HEK293 (cell line): ENCODE results near the gene KLC4.

Experiments
- CTCF ChIA-PET: fragments of 350-600 bp; formaldehyde crosslinking; extraction: SDS; loops from one replicate; lab custom pipeline; 2021; ENCODE audit warnings: antibody characterized with exemption; lab: Yijun Ruan, JAX
- POLR2A ChIA-PET: fragments of 300-600 bp; formaldehyde crosslinking; extraction: SDS; loops from one replicate; lab custom pipeline; 2020; ENCODE audit warnings: antibody characterized with exemption, inconsistent platforms; lab: Yijun Ruan, JAX
- H3K27ac ChIP-seq: fragments of 200-500 bp; sonication (Bioruptor generic); 2 replicates; pipeline ENCODE4 v1.5.1; 2014; ENCODE audit warnings: low read depth, low read length, control low read depth, inconsistent platforms; ENCODE audit errors: extremely low read depth
- H3K36me3 ChIP-seq, 2 experiments: fragments of 200-500 bp in 1 of 2; sonication (Bioruptor generic) in 1 of 2; 1 replicate in 1 of 2; 2 replicates in 1 of 2; pipeline ENCODE4 v1.5.1; 2014 to 2017; ENCODE audit warnings: inconsistent platforms in 2 of 2, low read length in 2 of 2; ENCODE audit not compliant: control insufficient read depth in 2 of 2, insufficient read depth in 1 of 2
- H3K4me1 ChIP-seq: fragments of 200-500 bp; sonication (Bioruptor generic); 2 replicates; pipeline ENCODE4 v1.5.1; 2014; ENCODE audit warnings: mild to moderate bottlenecking, low read length, inconsistent platforms; ENCODE audit not compliant: control insufficient read depth, insufficient read depth
- H3K4me3 ChIP-seq: 2 replicates; pipeline ENCODE4 v1.5.1; 2011; ENCODE audit warnings: low read depth, mild to moderate bottlenecking, control low read depth, low read length, moderate library complexity
- H3K9me3 ChIP-seq: fragments of 200-500 bp; sonication (Bioruptor generic); 2 replicates; pipeline ENCODE4 v1.5.1; 2014; ENCODE audit warnings: low read depth, low read length, inconsistent platforms; ENCODE audit not compliant: control insufficient read depth, insufficient read depth
- KLF17 ChIP-seq: fragments of 450-650 bp; formaldehyde crosslinking; IDR thresholded peaks from 2 replicates; pipeline ENCODE4 v1.5.1; 2016; ENCODE audit warnings: missing biosample characterization, missing genetic modification characterization
- OSR2 ChIP-seq: fragments of 450-650 bp; formaldehyde crosslinking; IDR thresholded peaks from 2 replicates; pipeline ENCODE4 v1.5.1; 2016; ENCODE audit warnings: missing biosample characterization, missing genetic modification characterization
- PRDM6 ChIP-seq: fragments of 450-650 bp; formaldehyde crosslinking; IDR thresholded peaks from 2 replicates; pipeline ENCODE4 v1.5.1; 2017; ENCODE audit warnings: missing biosample characterization, missing genetic modification characterization
- SETDB1 ChIP-seq: IDR thresholded peaks from one replicate; pipeline ENCODE4 v1.6.1; 2017; ENCODE audit warnings: mild to moderate bottlenecking, low read length, moderate library complexity, mixed read lengths; ENCODE audit not compliant: insufficient read length
- SP7 ChIP-seq: fragments of 450-650 bp; formaldehyde crosslinking; IDR thresholded peaks from 2 replicates; pipeline ENCODE4 v1.5.1; 2016; ENCODE audit warnings: missing biosample characterization, missing genetic modification characterization
- ZBTB48 ChIP-seq: fragments of 450-650 bp; formaldehyde crosslinking; IDR thresholded peaks from 2 replicates; pipeline ENCODE4 v1.5.1; 2016; ENCODE audit warnings: missing biosample characterization, missing genetic modification characterization
- ZNF10 ChIP-seq: fragments of 450-650 bp; formaldehyde crosslinking; IDR thresholded peaks from 2 replicates; pipeline ENCODE4 v1.5.1; 2017; ENCODE audit warnings: missing biosample characterization, missing genetic modification characterization
- ZNF157 ChIP-seq: fragments of 450-650 bp; formaldehyde crosslinking; IDR thresholded peaks from 2 replicates; pipeline ENCODE4 v1.5.1; 2016; ENCODE audit warnings: missing biosample characterization, missing genetic modification characterization
- ZNF23 ChIP-seq: fragments of 450-650 bp; formaldehyde crosslinking; IDR thresholded peaks from 2 replicates; pipeline ENCODE4 v1.5.1; 2016; ENCODE audit warnings: missing biosample characterization, missing genetic modification characterization, borderline replicate concordance
- ZNF398 ChIP-seq: fragments of 450-650 bp; formaldehyde crosslinking; IDR thresholded peaks from 2 replicates; pipeline ENCODE4 v1.5.1; 2017; ENCODE audit warnings: missing biosample characterization, missing genetic modification characterization
- ZNF600 ChIP-seq: fragments of 450-650 bp; formaldehyde crosslinking; IDR thresholded peaks from 2 replicates; pipeline ENCODE4 v1.5.1; 2016; ENCODE audit warnings: missing biosample characterization, missing genetic modification characterization
- ZNF624 ChIP-seq: fragments of 450-650 bp; formaldehyde crosslinking; IDR thresholded peaks from 2 replicates; pipeline ENCODE4 v1.5.1; 2017; ENCODE audit warnings: missing biosample characterization, missing genetic modification characterization
- ZNF785 ChIP-seq: fragments of 450-650 bp; formaldehyde crosslinking; IDR thresholded peaks from 2 replicates; pipeline ENCODE4 v1.5.1; 2016; ENCODE audit warnings: missing biosample characterization, missing genetic modification characterization
- ZSCAN4 ChIP-seq: fragments of 450-650 bp; formaldehyde crosslinking; IDR thresholded peaks from 2 replicates; pipeline ENCODE4 v1.5.1; 2017; ENCODE audit warnings: missing biosample characterization, missing genetic modification characterization

Gene KLC4

DNA sequence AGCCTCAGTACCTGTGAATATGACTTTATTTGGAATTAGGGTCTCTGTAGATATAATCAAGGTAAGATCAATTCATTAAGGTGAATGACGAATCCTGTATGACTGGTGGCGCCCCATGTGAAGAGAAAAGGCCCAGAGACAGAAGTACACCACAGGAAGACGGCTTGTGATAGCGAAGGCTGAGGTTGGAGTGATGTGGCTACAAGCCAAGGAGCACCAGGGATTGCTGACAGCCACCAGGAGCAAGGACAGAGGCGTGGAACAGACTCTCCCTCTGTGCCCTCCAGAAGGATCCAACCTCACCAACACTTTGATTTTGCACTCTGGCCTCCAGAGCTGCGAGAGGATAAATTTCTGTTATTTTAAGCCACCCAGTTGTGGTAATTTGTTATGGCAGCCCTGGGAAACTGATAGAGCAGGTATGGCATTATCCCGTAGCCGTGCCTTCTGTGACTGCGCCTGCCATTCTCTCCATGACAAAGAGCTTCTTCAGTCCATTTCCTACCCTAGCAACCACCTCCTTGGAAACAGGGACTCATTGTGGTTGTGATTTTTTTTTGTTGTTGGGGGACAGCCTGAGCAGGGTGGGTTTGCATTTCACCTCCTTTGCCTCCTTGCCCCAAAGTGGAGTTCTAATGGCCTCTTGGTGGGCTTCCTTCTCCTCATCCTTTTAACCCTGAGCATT is 46.2 kb downstream of the KLC4 start:
- Histone ChIP-seq H3K9me3 (no peaks in the 10 kb centered on the region), H3K4me1 (peaks cover 11% of the 10 kb centered on the region), H3K27ac (no peak overlapping the region), H3K36me3 (no peaks in the 10 kb centered on the region), H3K4me3 (no peak overlapping the region)
- POLR2A ChIA-PET, result no interaction called here
- TF ChIP-seq ZNF23 (tag by site-specific recombination), result no peak
- no peak for TF ChIP-seq ZNF785 (tag by site-specific recombination)
- no peak for TF ChIP-seq ZBTB48 (tag by site-specific recombination)
- TF ChIP-seq ZNF600 (tag by site-specific recombination), result peak; percentile 43; the same call in 1 of the 2 replicates
- TF ChIP-seq ZNF398 (tag by site-specific recombination), result no peak
- TF ChIP-seq KLF17 (tag by site-specific recombination), result no peak
- no peak for TF ChIP-seq ZSCAN4 (tag by site-specific recombination)
- TF ChIP-seq, all 188 proteins: peak for 1
- CTCF ChIA-PET, result interaction anchor here (0.6 kb wide), 2 partner anchors 83 to 110 kb away, joined by 3 read pairs; no protein-coding TSS in a partner anchor

DNA sequence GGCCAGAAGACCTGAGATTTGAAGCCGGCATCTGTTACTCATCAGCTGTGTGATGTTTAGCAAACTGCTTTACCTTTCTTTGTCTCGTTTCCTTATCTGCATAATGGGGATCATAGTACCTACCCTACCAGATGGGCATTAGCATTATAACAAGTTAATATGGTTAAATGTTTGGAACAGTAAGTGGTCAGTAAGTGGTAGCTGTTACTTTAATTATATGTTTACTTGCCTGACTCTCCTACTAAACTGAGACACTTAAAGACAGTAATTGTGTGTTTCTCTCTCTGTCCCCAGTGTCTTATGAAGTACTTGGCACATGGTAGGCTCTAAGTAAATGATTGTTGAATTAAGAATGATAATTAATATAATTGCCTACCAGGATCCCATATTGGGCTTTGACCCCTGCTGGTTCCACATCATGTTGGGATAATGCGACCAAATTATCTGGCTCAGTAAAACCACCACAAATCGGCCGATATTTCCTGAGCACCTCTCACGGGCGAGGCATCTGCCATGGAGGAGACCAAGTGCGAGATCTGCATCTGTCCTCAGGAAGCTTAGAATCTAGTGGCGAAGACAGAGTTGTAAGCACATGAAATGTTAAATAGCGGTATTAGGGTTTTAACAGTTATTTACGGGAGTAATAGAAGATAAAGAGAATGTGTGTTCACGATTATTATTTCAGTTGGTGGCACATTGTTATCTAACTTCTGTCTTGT is 48.1 kb downstream of the KLC4 start:
- H3K4me3 ChIP-seq, result no peak overlapping the region
- POLR2A ChIA-PET, result no interaction called here
- no peaks in the 10 kb centered on the region for H3K36me3 ChIP-seq
- CTCF ChIA-PET, result interaction anchor here (0.6 to 1.2 kb wide), 4 partner anchors 16 to 651 kb away, joined by 3 to 6 read pairs (median 4); partner anchors contain the start of genes KLHDC3 and MEA1
- no peaks in the 10 kb centered on the region for H3K9me3 ChIP-seq
- no peak for TF ChIP-seq SETDB1
- peak; percentile 93 for TF ChIP-seq SP7
- TF ChIP-seq OSR2, result peak; percentile 20; the same call in 1 of the 2 replicates
- TF ChIP-seq ZNF157 (tag by site-specific recombination), result no peak
- TF ChIP-seq PRDM6 (tag by site-specific recombination), result 0 out of 2 replicates have a peak, but pooled peaks have one; percentile 12
- no peak for TF ChIP-seq ZNF624
- no peak for TF ChIP-seq ZNF10 (tag by site-specific recombination)
- TF ChIP-seq, all 188 proteins: peak for 3
- Histone ChIP-seq H3K27ac (no peak overlapping the region), H3K4me1 (peaks cover 11% of the 10 kb centered on the region)
